ENCODE results near the gene COA7.

COA7 gene

GRCh38 chr1:52739699-52740467, 41.7 kb upstream of the COA7 start:
- ChIA-PET CTCF (interaction anchor here (0.6 to 1.7 kb wide), 3 partner anchors 9 to 1973 kb away, joined by 3 to 4 read pairs (median 3); no protein-coding TSS in a partner anchor), POLR2A (interaction anchor here (1.2 kb wide), 1 partner anchor 14 kb away, joined by 5 read pairs; the partner anchor contains the start of gene ZYG11B)
- TF ChIP-seq PRDM6 (tag by site-specific recombination; IDR thresholded peaks at IDR 0.05) = no peak
- TF ChIP-seq ZNF521 (tag by site-specific recombination; IDR thresholded peaks at IDR 0.05) = no peak
- TF ChIP-seq RBAK (tag by site-specific recombination; IDR thresholded peaks at IDR 0.05) = no peak
- TF ChIP-seq ZNF274 (IDR thresholded peaks at IDR 0.05; ENCODE audit: low read length) = no peak
- TF ChIP-seq ZNF274 (tag by site-specific recombination; IDR thresholded peaks at IDR 0.05; ENCODE audit: borderline replicate concordance) = no peak
- TF ChIP-seq ZNF302 (tag by site-specific recombination; IDR thresholded peaks at IDR 0.05; ENCODE audit: low read depth) = no peak
- no peak for TF ChIP-seq ZFP3 (tag by site-specific recombination; IDR thresholded peaks at IDR 0.05; ENCODE audit: low read depth)
- TF ChIP-seq ZNF768 (tag by site-specific recombination; IDR thresholded peaks at IDR 0.05) = 0 out of 2 replicates have a peak, but pooled peaks have one; percentile 65

GRCh38 chr1:52738893-52739292, 40.7 kb upstream of the COA7 start:
- peaks cover 0 to 4% of the 10 kb centered on the region in 2 experiments; a peak in 1 of 3 replicates for H3K36me3 ChIP-seq (ENCODE audit: control insufficient read depth in 2 of 2, insufficient read depth in 1 of 2, low read length in 2 of 2)
- no peaks in the 10 kb centered on the region for H3K9me3 ChIP-seq (ENCODE audit: control insufficient read depth, insufficient read depth, low read depth, low read length)
- ChIA-PET CTCF (interaction anchor here (1.0 to 1.7 kb wide), 3 partner anchors 10 to 86 kb away, joined by 4 to 6 read pairs (median 5); no protein-coding TSS in a partner anchor), POLR2A (interaction anchor here (0.7 kb wide), 1 partner anchor 42 kb away, joined by 3 read pairs; no protein-coding TSS in a partner anchor)
- no peak for TF ChIP-seq CTCF (tag by site-specific recombination; IDR thresholded peaks at IDR 0.05)
- TF ChIP-seq ZFHX2 (tag by site-specific recombination; conservative IDR thresholded peaks at IDR 0.05) = peak; percentile 33; the same call in 1 of the 2 replicates
- peak; percentile 76 for TF ChIP-seq BCL11B (tag by site-specific recombination; IDR thresholded peaks at IDR 0.05; ENCODE audit: low read depth)
- TF ChIP-seq GLIS1 (tag by site-specific recombination; IDR thresholded peaks at IDR 0.05) = 0 out of 2 replicates have a peak, but pooled peaks have one; percentile 27
- H3K4me3 ChIP-seq (ENCODE audit: low read depth, low read length) = no peak overlapping the region
- H3K4me1 ChIP-seq (ENCODE audit: control insufficient read depth, insufficient read depth, low read length) = peaks cover 7% of the 10 kb centered on the region; the same call in 1 of the 2 replicates
- H3K27ac ChIP-seq (ENCODE audit: extremely low read depth, low read depth, low read length) = no peak overlapping the region

More at GRCh38 chr1:52739699-52740467, 41.7 kb upstream of the COA7 start:
- peaks cover 0 to 4% of the 10 kb centered on the region in 2 experiments; a peak in 1 of 3 replicates for H3K36me3 ChIP-seq (ENCODE audit: control insufficient read depth in 2 of 2, insufficient read depth in 1 of 2, low read length in 2 of 2)
- no peak overlapping the region for H3K4me3 ChIP-seq (ENCODE audit: low read depth, low read length)
- no peaks in the 10 kb centered on the region for H3K9me3 ChIP-seq (ENCODE audit: control insufficient read depth, insufficient read depth, low read depth, low read length)
- H3K27ac ChIP-seq (ENCODE audit: extremely low read depth, low read depth, low read length) = no peak overlapping the region
- peaks cover 7% of the 10 kb centered on the region; the same call in 1 of the 2 replicates for H3K4me1 ChIP-seq (ENCODE audit: control insufficient read depth, insufficient read depth, low read length)

GRCh38 chr1:52738148-52738547, 40.0 kb upstream of the COA7 start:
- CTCF ChIA-PET = interaction anchor here (0.6 to 1.4 kb wide), 3 partner anchors 9 to 139 kb away, joined by 4 to 6 read pairs (median 5); no protein-coding TSS in a partner anchor
- H3K4me1 ChIP-seq (ENCODE audit: control insufficient read depth, insufficient read depth, low read length) = peaks cover 7% of the 10 kb centered on the region; the same call in 1 of the 2 replicates
- peaks cover 0 to 4% of the 10 kb centered on the region in 2 experiments; a peak in 1 of 3 replicates for H3K36me3 ChIP-seq (ENCODE audit: control insufficient read depth in 2 of 2, insufficient read depth in 1 of 2, low read length in 2 of 2)
- no peak overlapping the region for H3K4me3 ChIP-seq (ENCODE audit: low read depth, low read length)
- TF ChIP-seq ZBTB7A (tag by site-specific recombination; IDR thresholded peaks at IDR 0.05; ENCODE audit: low read depth) = no peak
- TF ChIP-seq ZBTB49 (tag by site-specific recombination; IDR thresholded peaks at IDR 0.05; ENCODE audit: low read depth) = no peak
- peak; percentile 50 for TF ChIP-seq ZNF335 (tag by site-specific recombination; conservative IDR thresholded peaks at IDR 0.05)
- 0 out of 2 replicates have a peak, but pooled peaks have one; percentile 14 for TF ChIP-seq ZXDB (tag by site-specific recombination; IDR thresholded peaks at IDR 0.05)
- TF ChIP-seq PRDM10 (tag by site-specific recombination; IDR thresholded peaks at IDR 0.05) = 0 out of 2 replicates have a peak, but pooled peaks have one; percentile 58
- TF ChIP-seq SCRT2 (tag by site-specific recombination; IDR thresholded peaks at IDR 0.05) = 0 out of 2 replicates have a peak, but pooled peaks have one; percentile 34
- POLR2A ChIA-PET = interaction anchor here (0.7 kb wide), 1 partner anchor 43 kb away, joined by 3 read pairs; no protein-coding TSS in a partner anchor
- no peak overlapping the region for H3K27ac ChIP-seq (ENCODE audit: extremely low read depth, low read depth, low read length)
- no peaks in the 10 kb centered on the region for H3K9me3 ChIP-seq (ENCODE audit: control insufficient read depth, insufficient read depth, low read depth, low read length)
